CD4-positive, alpha-beta T cell treated with Interleukin-4 for 1 hour (primary cell): ENCODE results near the gene RPL23.

ENCODE experiments used
- DNase-seq, 2 donors: peaks; one replicate each; pipeline ENCODE4 v3.0.0-alpha.2; 2020 to 2022

The RPL23 gene

GRCh38 chr17:38853292-38854219, at the start of gene RPL23:
Gene RPL23 (minus strand): TSS chr17:38853721. CDS start chr17:38853710, 11 bp downstream.
- DNase-seq: peak; percentile 95

GRCh38 chr17:38900978-38901656, 47.6 kb upstream of the RPL23 start:
- peak; percentile 49 to 66 for DNase-seq

GRCh38 chr17:38899421-38899820, 45.9 kb upstream of the RPL23 start:
- no peak for DNase-seq

DNA sequence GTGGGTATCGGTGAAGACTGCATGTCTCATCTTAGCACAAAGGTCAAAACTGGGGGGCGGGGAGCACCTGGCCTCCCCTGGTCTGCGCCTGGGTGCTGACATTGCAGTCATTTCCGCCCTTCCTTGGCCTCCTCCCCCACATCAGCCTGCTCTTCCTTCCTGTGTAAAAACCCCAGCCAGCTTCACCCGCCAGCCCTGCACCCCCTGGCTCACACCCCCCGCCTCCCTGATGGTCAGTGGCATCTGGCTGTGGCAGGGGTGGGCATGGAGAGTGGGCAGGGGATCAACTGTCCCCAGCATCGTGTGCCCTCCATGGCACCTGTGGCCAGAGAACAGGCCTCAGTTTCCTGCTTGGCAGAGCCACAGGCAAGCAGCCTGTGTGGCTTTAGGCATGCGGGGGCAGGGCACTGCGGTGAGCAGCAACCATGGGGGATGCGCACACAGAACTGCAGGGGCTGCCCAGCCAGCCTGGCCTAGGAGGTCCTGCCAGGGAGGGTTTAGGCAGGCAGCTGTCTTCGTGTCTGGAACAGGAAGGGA, 45.4 kb upstream of the RPL23 start:
- DNase-seq: peak; percentile 84 to 85

DNA sequence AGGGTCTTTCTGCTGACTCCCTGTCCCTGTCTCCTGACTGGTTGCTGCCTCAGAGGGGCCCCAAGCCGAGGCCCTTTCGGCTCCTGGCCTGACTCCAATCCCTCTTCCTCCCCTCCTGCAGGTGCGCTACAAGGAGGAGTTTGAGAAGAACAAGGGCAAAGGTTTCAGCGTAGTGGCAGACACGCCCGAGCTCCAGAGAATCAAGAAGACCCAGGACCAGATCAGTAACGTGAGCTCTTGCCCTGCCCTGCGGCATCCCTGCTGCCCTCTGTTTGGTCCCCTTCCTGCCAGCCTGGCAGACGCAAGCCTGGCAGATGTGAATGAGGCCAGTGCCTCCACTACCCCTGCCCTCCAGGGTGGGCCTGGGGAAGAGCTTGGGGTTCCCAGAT, 44.8 kb upstream of the RPL23 start:
- peak in 1 of 2 donors; percentile 44 for DNase-seq

GRCh38 chr17:38897671-38898290, 44.3 kb upstream of the RPL23 start:
- no peak for DNase-seq

GRCh38 chr17:38897176-38897575, 43.7 kb upstream of the RPL23 start:
- no peak for DNase-seq

DNA sequence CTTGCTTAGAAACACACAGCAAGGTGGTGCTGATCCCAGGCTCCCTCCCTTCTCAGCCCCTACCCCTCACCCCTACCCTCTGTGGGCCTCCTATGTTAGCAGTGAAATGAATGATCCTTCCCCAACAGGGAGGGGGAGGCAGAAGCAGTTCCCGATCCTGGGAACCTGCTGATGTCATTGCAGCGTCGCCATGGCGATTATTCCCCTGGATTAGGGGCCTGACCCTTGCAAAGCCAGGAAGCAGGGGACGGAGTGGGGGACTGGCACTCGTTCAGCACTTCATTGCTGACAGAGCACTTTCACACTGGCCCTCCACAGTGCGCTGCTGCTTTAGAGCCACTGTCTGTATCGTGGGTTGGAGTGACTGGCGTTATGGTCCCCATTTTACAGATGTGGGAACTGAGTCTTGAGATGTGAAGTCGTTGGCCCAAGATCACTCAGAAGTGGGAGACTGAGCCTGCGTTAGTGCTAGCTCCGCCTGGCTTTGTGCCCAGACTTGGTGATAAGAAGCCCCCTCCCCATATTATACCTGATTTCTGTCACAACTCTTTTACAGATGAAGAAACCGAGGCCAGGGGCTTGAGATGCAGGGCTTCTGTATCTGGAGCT, 42.9 kb upstream of the RPL23 start:
- no peak for DNase-seq

- DNase-seq: no peak
Observed at GRCh38 chr17:38894276-38894675, 40.8 kb upstream of the RPL23 start.

DNA sequence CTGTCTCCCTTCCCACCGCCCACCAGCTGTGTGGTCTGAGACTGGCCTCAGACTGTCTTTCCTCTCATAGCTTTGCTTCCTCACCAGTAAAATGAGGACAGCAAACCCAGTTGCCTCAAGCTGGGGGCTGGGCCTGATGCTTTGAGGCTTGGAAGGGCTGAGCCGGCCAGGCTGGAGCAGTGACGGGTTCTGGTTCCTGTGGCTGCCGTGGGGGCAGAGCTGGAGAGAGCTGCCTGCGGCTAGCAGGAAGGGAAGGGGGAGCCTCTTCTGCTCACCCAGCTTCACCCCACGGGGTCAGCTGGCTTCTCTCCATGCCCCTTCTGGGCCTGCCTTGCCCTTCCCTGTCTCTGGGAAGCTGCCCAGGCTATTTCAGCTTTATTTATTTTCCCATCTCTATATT, 40.1 kb upstream of the RPL23 start:
- DNase-seq: peak in 1 of 2 donors; percentile 41

DNA sequence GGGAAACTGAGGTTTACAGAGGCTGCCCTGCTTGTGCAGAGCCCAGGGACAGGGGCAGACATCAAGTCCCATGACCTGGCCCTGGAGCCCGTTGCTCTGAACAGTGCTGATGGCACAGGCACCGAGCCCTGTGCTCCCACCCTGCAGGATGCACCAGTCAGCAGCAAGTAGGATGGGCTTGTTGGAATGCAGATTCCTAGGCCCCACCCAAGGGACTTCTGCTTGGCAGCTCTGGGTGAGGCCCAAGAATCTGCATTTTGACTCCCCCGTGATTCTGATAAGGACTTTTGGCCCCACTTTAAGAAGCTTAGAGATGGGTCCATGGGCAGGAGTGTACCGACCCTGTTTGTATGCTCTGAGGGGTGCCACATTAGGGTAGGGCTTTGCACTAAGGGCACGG, 39.6 kb upstream of the RPL23 start:
- DNase-seq: no peak

- DNase-seq: no peak
Observed at GRCh38 chr17:38892620-38893019, 39.1 kb upstream of the RPL23 start.

DNA sequence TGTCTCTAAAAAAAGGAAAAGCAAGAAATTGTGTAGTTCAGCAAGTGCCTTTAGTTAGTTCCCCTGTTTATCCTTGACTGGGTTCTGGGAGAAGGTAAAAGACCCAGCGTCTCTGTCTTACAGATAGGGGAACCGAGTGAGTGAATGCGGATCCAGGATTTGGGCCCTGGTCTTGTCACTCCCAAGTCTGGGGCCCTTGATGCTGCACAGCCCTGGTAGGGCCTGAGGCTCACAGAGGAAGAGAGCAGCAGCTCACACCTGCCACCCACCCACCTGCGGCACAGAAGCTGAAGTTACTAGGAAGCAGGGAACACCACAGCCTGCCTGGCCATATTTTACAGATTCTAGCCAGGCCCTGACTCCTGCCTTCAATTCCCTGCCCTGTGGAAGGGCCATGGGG, 38.6 kb upstream of the RPL23 start:
- DNase-seq: no peak

DNA sequence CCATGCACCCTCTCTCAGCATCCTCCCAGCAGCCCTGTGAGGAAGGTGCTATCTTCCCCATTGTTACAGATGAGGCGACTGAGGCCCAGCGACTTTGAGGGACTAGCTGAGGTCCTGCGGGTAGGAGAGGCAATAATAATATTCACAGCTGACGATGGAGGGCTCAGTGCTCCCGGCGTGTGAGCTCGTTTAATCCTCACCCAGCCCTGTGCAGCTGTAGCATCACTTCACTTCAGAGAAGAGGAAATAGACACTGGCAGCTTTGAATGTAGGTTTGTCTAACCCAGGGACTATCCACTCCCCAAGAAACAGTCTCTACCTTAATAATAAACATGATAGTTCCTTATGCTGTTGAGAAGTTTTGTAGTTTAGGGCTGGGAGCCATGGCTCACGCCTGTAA, 37.9 kb upstream of the RPL23 start:
- DNase-seq: no peak

- DNase-seq: no peak
Observed at GRCh38 chr17:38890410-38890746, 36.9 kb upstream of the RPL23 start.

DNA sequence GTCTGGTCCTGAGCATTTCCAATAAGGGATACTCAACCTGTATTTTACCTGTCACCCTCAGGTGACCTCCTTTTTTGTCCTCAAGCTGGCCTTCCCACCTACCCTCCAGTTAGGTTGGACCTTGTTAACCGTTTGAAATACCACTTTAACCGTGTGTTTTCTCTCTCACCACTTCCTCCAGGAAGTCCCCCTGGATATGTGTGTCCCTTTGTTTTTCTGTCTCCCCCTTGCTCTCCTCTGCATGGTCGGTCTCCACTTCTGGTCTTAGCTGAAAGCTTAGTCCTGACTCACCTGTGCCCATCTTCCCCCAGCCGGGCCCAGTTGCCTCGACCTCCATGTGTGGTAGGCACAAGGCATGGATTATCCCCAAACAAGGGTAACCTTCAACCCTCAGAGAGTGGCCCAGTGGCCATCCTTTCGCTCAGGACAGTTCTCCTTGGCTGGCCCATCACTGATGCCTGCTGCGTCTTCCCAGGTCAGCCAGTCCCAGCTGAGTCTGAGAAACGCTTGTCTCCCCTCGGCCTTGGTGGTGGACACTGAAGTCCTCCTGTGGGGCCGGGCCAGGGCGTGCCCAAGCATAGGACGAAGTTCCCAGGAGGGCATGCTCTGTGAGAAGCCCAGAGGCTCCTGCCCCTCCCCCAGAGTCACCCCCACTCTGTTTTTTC, 36.4 kb upstream of the RPL23 start:
- DNase-seq: no peak

DNA sequence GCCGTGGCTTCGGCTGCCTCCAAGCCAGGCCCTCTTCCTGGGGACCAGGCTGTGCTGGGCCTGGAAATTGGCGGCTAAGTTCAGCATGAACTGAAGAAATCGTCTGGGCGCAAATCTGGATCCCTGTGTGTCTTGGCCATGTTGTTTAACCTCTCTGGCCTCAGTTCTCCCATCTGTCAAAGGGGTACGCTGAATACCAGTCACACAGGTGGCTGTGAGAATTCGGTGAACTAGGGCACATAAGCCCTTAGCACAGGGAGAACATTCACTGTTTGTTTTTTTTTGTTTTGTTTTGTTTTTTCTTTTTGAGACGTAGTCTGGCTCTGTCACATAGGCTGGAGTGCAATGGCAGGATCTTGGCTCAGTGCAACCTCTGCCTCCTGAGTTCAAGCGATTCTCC, 35.3 kb upstream of the RPL23 start:
- no peak for DNase-seq

- no peak for DNase-seq
Observed at GRCh38 chr17:38886643-38887010, 33.1 kb upstream of the RPL23 start.

- no peak for DNase-seq
Observed at GRCh38 chr17:38885728-38886642, 32.5 kb upstream of the RPL23 start.

DNA sequence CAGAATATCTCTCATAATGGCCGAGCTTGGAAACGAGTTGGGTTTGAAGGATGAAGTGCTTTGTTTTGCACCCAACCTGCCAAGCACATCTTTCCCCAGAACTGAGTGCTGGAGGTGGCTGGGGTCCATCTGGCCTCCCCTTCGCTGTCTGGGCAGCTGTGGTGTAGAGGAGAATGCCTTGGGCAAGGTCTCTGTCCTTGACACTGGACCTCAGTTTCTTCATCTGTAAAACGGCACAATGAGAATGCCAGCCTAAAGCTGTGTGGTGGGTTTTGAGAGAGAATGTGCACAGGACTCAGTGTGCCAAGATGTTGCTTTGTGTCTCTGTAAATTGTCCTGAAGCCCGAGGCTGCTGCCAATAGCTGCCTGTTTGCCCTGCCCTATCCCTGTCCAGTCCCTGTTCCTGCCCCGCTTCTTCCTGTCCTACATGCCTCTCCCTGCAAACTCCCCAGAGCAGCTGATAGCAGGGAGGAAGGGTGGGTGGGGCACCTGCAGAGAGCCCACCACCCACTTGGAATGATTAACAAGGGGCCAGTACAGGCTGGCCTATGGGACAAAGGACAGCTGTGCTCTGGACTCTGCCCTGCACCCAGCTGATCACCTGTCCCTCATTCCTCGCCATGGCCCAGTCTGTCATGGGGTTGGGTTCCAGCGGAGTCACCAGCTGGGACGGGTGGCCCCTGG, 31.7 kb upstream of the RPL23 start:
- DNase-seq: no peak
